Adrenal gland (tissue), 5 donors: ENCODE measurements around the gene UBE2D2.
"Not testable (repeated sequence)": the region's sequence is repeated elsewhere in the genome, so short reads cannot be mapped to it uniquely, and the experiment has no call there.

Source experiments
- POLR2A ChIP-seq, 2 donors: fragments of 450-650 bp; IDR thresholded peaks; one replicate each; pipeline ENCODE4 v1.6.1; 2017; ENCODE audit warnings: antibody characterized with exemption in 2 of 2, mild to moderate bottlenecking in 2 of 2, moderate library complexity in 1 of 2
- TF ChIP-seq, protein P1 (sequence below), 6 experiments: fragments of 450-650 bp in 4 of 6; fragments of 200-600 bp in 2 of 6; sonication (generic) in 1 of 6; IDR thresholded peaks; 1 replicate in 5 of 6; 2 replicates in 1 of 6; pipeline versions ENCODE4 v1.5.1 to v1.8.0; 2016 to 2021; ENCODE audit warnings: antibody characterized with exemption in 6 of 6, mild to moderate bottlenecking in 2 of 6, moderate library complexity in 1 of 6
- donor health status: DM: no; HTN: no; CAD: no.

DNA sequence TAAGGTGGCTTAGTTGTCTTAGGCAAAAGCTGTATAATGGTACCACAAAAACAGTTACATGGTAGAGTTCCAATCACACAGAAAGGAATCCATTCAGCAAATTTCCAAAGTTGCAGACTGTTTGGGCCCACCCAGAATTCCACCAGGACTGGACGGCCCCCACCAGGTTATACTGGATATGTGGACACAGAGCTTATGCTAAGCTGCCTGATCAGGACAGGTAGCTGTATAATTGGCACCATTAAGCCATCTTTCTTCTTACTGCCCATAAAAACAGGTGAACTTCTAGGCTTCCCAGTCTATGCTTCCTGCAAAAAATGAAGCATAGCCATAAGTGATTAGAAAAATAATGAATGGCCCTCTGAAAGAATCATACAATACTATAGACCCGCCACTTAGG, 31.1 kb upstream of the UBE2D2 start:
- TF ChIP-seq, protein P1, sequence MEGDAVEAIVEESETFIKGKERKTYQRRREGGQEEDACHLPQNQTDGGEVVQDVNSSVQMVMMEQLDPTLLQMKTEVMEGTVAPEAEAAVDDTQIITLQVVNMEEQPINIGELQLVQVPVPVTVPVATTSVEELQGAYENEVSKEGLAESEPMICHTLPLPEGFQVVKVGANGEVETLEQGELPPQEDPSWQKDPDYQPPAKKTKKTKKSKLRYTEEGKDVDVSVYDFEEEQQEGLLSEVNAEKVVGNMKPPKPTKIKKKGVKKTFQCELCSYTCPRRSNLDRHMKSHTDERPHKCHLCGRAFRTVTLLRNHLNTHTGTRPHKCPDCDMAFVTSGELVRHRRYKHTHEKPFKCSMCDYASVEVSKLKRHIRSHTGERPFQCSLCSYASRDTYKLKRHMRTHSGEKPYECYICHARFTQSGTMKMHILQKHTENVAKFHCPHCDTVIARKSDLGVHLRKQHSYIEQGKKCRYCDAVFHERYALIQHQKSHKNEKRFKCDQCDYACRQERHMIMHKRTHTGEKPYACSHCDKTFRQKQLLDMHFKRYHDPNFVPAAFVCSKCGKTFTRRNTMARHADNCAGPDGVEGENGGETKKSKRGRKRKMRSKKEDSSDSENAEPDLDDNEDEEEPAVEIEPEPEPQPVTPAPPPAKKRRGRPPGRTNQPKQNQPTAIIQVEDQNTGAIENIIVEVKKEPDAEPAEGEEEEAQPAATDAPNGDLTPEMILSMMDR (IDR thresholded peaks at IDR 0.05) = not testable (repeated sequence)
- TF ChIP-seq POLR2A (IDR thresholded peaks at IDR 0.05) = not testable (repeated sequence)
